OCI-LY7 (cell line): Measurements from ENCODE around the gene SERPINF2. TPM values are rescaled to one million over a fixed set of nuclear protein-coding genes. Genes with fewer than 3 reads are reported as not detected.

ENCODE experiments used
- BruUV-seq: library from RNA; stranded (reverse); fragments of 400-500 nt; replicated peaks from 2 replicates; lab custom pipeline; 2021; lab: Mats Ljungman, UMichigan
- CTCF ChIA-PET: fragments of 300-600 bp; sonication (Branson Sonifier 250); formaldehyde crosslinking; loops from one replicate; lab custom pipeline; 2022; ENCODE audit warnings: antibody characterized with exemption; ENCODE audit not compliant: unreplicated experiment; lab: Charles Lee
- POLR2A ChIA-PET: fragments of 300-600 bp; sonication (Branson Sonifier 250); formaldehyde crosslinking; loops from one replicate; lab custom pipeline; 2022; ENCODE audit warnings: antibody characterized with exemption; lab: Charles Lee
- DNase-seq: peaks from one replicate; pipeline ENCODE4 v3.0.0-alpha.2; 2015; ENCODE audit warnings: low spot score
- H2AFZ ChIP-seq: fragments of 200-600 bp; sonication (generic), shearing (Covaris generic); 2 replicates; pipeline ENCODE4 v1.6.1; 2014; ENCODE audit warnings: mild to moderate bottlenecking, antibody characterized with exemption, low read length, moderate library complexity
- H3K27ac ChIP-seq: fragments of 200-600 bp; sonication (generic); 2 replicates; pipeline ENCODE4 v1.5.1; 2014; ENCODE audit warnings: mixed run types, low read depth, mild to moderate bottlenecking, moderate library complexity, low read length, inconsistent platforms; ENCODE audit not compliant: poor library complexity, severe bottlenecking
- H3K36me3 ChIP-seq: fragments of 200-600 bp; sonication (generic); 2 replicates; pipeline ENCODE4 v1.6.1; 2014; ENCODE audit warnings: mild to moderate bottlenecking, antibody characterized with exemption, low read length, moderate library complexity, mixed read lengths; ENCODE audit not compliant: insufficient read depth
- H3K4me1 ChIP-seq: fragments of 200-600 bp; sonication (generic); 2 replicates; pipeline ENCODE4 v1.5.1; 2014; ENCODE audit warnings: mild to moderate bottlenecking, low read length; ENCODE audit not compliant: insufficient read depth, poor library complexity, severe bottlenecking
- H3K4me2 ChIP-seq: fragments of 200-600 bp; sonication (generic); 2 replicates; pipeline ENCODE4 v1.6.1; 2014; ENCODE audit warnings: mild to moderate bottlenecking, low read length
- H3K4me3 ChIP-seq: fragments of 200-600 bp; sonication (generic); 2 replicates; pipeline ENCODE4 v1.5.1; 2014; ENCODE audit warnings: mild to moderate bottlenecking, low read depth, low read length; ENCODE audit not compliant: poor library complexity, severe bottlenecking
- H3K79me2 ChIP-seq: fragments of 200-600 bp; sonication (generic); 2 replicates; pipeline ENCODE4 v1.6.1; 2016; ENCODE audit warnings: low read depth, mild to moderate bottlenecking, low read length, moderate library complexity, mixed read lengths; ENCODE audit not compliant: insufficient read depth
- H3K9me2 ChIP-seq: fragments of 200-600 bp; sonication (generic); 2 replicates; pipeline ENCODE4 v1.6.1; 2016; ENCODE audit warnings: mild to moderate bottlenecking, low read length, mixed read lengths; ENCODE audit not compliant: insufficient read depth
- H3K9me3 ChIP-seq: fragments of 200-600 bp; sonication (generic); 2 replicates; pipeline ENCODE4 v1.6.1; 2014; ENCODE audit warnings: mild to moderate bottlenecking, mixed run types, low read length, mixed read lengths
- H4K20me1 ChIP-seq: fragments of 200-600 bp; sonication (generic); 2 replicates; pipeline ENCODE4 v1.6.1; 2014; ENCODE audit warnings: mild to moderate bottlenecking, antibody characterized with exemption, low read length, moderate library complexity, mixed read lengths; ENCODE audit not compliant: insufficient read depth
- EZH2phosphoT487 ChIP-seq: fragments of 200-600 bp; sonication (generic); IDR thresholded peaks from 2 replicates; pipeline ENCODE4 v1.6.1; 2018; ENCODE audit warnings: low read depth, borderline replicate concordance, mild to moderate bottlenecking, mixed run types, antibody characterized with exemption, low read length, moderate library complexity, mixed read lengths
- intact Hi-C: fragments of 100-400 bp; cut with micrococcal nuclease; formaldehyde crosslinking; loops from one replicate; pipeline ENCODE4 v1.10.0; 2022; ENCODE audit not compliant: unreplicated experiment
- total RNA-seq, 2 experiments: library from RNA; depleted of rRNA in 1 of 2; stranded (reverse); fragments of >200 nt in 1 of 2; shearing (Covaris generic) in 1 of 2; gene quantifications; 2 replicates each; pipeline ENCODE4 v1.2.3, GENCODE V29; 2014 to 2022
- TF ChIP-seq, protein P1 (sequence below): fragments of 200-600 bp; sonication (generic); conservative IDR thresholded peaks from 2 replicates; pipeline ENCODE4 v1.5.1; 2014; ENCODE audit warnings: mild to moderate bottlenecking, antibody characterized with exemption, low read length, moderate library complexity, mixed read lengths

SERPINF2 gene
- total RNA-seq, 2 experiments from 2014 or later: 0.38 to 1.0 TPM

DNA sequence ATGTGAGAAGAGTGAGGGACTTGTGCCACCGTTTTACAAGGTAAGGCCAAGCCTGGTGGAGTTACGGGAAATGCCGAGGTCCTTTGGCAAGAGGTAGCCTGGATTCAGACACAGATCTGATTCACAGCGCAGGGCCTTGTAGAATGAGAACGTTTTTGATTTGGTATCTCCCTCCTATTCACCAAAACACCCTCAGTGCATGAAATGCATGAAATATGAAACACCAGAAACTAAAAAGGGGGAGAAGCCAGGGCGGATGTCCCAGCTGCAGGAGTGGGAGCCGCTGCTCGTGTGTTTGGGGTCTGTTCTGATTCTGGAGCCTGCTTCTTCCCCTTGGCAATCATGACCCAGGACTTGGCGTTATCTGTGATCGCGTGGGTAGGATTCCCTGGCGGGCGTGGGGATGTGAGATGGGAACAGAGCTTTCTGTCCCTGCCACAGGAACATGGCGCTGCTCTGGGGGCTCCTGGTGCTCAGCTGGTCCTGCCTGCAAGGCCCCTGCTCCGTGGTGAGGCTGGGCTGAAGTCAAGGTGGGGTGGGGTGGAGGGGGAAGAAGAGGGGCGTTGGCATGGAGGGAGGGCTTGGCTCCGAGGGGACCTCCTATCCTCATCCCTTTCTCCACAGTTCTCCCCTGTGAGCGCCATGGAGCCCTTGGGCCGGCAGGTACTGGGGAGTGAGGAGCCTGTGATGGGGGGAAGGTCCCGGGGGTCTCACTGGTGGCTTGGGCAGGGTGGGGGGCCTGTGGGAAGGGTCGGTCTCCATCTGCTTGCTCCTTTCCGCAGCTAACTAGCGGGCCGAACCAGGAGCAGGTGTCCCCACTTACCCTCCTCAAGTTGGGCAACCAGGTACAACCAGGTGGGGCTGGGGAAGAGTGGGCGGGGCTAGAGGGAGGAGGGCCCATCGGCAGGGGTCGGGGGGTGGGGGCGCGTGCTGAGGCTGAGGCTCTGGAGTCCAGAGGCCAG lies 2.2 kb downstream of the SERPINF2 start:
- H3K79me2 ChIP-seq: no peaks in the 10 kb centered on the region
- H3K4me1 ChIP-seq: no peaks in the 10 kb centered on the region
- CTCF ChIA-PET: no interaction called here
- no peaks in the 10 kb centered on the region for H3K36me3 ChIP-seq
- TF ChIP-seq EZH2phosphoT487: no peak
- TF ChIP-seq, protein P1, sequence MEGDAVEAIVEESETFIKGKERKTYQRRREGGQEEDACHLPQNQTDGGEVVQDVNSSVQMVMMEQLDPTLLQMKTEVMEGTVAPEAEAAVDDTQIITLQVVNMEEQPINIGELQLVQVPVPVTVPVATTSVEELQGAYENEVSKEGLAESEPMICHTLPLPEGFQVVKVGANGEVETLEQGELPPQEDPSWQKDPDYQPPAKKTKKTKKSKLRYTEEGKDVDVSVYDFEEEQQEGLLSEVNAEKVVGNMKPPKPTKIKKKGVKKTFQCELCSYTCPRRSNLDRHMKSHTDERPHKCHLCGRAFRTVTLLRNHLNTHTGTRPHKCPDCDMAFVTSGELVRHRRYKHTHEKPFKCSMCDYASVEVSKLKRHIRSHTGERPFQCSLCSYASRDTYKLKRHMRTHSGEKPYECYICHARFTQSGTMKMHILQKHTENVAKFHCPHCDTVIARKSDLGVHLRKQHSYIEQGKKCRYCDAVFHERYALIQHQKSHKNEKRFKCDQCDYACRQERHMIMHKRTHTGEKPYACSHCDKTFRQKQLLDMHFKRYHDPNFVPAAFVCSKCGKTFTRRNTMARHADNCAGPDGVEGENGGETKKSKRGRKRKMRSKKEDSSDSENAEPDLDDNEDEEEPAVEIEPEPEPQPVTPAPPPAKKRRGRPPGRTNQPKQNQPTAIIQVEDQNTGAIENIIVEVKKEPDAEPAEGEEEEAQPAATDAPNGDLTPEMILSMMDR: no peak
- no peaks in the 10 kb centered on the region for H4K20me1 ChIP-seq
- H3K4me3 ChIP-seq: no peak overlapping the region
- intact Hi-C loops: no loop called here
- no peaks in the 10 kb centered on the region for H3K9me3 ChIP-seq
- H3K9me2 ChIP-seq: no peaks in the 10 kb centered on the region
- no peak for DNase-seq
- no peak overlapping the region for H3K27ac ChIP-seq
- H3K4me2 ChIP-seq: no peak overlapping the region
- POLR2A ChIA-PET: no interaction called here
- BruUV-seq: no TSS peak
- no peak overlapping the region for H2AFZ ChIP-seq

DNA sequence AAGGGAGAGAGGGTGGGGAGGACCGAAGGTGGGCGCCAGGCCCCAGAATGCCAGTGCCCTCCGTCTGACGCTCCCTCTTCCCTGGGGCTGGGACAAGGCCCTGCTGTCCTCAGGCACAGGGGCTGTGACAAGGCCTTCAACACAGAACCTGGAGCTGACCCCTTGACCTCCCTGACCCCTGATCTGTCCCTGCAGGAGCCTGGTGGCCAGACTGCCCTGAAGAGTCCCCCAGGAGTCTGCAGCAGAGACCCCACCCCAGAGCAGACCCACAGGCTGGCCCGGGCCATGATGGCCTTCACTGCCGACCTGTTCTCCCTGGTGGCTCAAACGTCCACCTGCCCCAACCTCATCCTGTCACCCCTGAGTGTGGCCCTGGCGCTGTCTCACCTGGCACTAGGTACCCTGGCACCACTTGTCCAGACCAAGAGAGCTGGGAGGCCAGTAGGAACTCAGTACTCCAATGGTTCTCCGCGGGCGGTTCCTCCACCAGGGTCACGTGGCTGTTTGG lies 2.9 kb downstream of the SERPINF2 start:
- no peaks in the 10 kb centered on the region for H4K20me1 ChIP-seq
- no peaks in the 10 kb centered on the region for H3K36me3 ChIP-seq
- intact Hi-C loops: no loop called here
- H3K27ac ChIP-seq: no peak overlapping the region
- H3K79me2 ChIP-seq: no peaks in the 10 kb centered on the region
- no TSS peak for BruUV-seq
- H2AFZ ChIP-seq: no peak overlapping the region
- POLR2A ChIA-PET: no interaction called here
- no peaks in the 10 kb centered on the region for H3K9me2 ChIP-seq
- no peak overlapping the region for H3K4me2 ChIP-seq
- DNase-seq: no peak
- no peaks in the 10 kb centered on the region for H3K4me1 ChIP-seq
- H3K9me3 ChIP-seq: no peaks in the 10 kb centered on the region
- CTCF ChIA-PET: interaction anchor here (0.6 kb wide), 1 partner anchor 37 kb away, joined by 3 read pairs; no protein-coding TSS in a partner anchor
- TF ChIP-seq, protein P1: no peak
- no peak for TF ChIP-seq EZH2phosphoT487
- H3K4me3 ChIP-seq: no peak overlapping the region
